ENCODE measurements around the gene VWF. TPM values are rescaled to one million over a fixed set of nuclear protein-coding genes. Genes with fewer than 3 reads are reported as not detected.

The VWF gene
- total RNA-seq, 1 donor from 2014 or later: not detected

DNA sequence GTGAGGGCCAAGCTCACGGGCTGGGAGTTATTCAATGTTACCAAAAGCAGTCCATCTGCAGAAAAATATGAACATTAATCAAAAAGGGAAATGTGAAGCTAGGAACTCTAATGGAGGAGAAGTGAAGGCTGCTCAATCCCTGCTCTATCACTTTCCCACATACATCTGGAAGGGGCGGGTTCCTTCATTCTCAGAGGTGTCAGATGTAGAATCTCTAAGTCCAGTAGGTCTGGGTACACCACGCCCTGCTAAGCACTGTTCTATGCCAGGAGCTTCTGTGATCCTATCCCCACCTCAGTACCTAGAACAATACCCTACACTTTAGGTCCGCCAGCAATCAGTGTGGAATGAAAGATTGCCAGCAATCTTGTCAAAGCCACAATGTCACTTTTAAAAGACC is 142.4 kb downstream of the VWF start:
- Mint-ChIP-seq H3K4me1 (ENCODE audit: low read depth) (no peaks in the 10 kb centered on the region), H3K27me3 (ENCODE audit: insufficient read depth) (peaks cover 2% of the 10 kb centered on the region), H3K27ac (no peak overlapping the region), H3K9me3 (no peaks in the 10 kb centered on the region), H3K36me3 (ENCODE audit: low read depth) (no peaks in the 10 kb centered on the region), H3K4me3 (no peak overlapping the region)
- intact Hi-C loops (cut with micrococcal nuclease): loop anchor here (10.0 kb wide), 1 partner anchor 213 kb away; no protein-coding TSS in a partner anchor
- DNase-seq (ENCODE audit: low spot score): no peak

GRCh38 chr12:5977556-5977955 is 146.9 kb downstream of the VWF start:
- Mint-ChIP-seq H3K9me3 (no peaks in the 10 kb centered on the region), H3K4me3 (no peak overlapping the region), H3K27me3 (ENCODE audit: insufficient read depth) (peaks cover 2% of the 10 kb centered on the region), H3K36me3 (ENCODE audit: low read depth) (no peaks in the 10 kb centered on the region), H3K27ac (no peak overlapping the region), H3K4me1 (ENCODE audit: low read depth) (no peaks in the 10 kb centered on the region)
- intact Hi-C loops (cut with micrococcal nuclease): no loop called here
- DNase-seq (ENCODE audit: low spot score): no peak

- DNase-seq (ENCODE audit: low spot score): no peak
- H3K9me3 Mint-ChIP-seq: no peaks in the 10 kb centered on the region
- no peaks in the 10 kb centered on the region for H3K4me1 Mint-ChIP-seq (ENCODE audit: low read depth)
- peaks cover 5% of the 10 kb centered on the region for H3K27me3 Mint-ChIP-seq (ENCODE audit: insufficient read depth)
- no peak overlapping the region for H3K27ac Mint-ChIP-seq
- no peaks in the 10 kb centered on the region for H3K36me3 Mint-ChIP-seq (ENCODE audit: low read depth)
- no peak overlapping the region for H3K4me3 Mint-ChIP-seq
- intact Hi-C loops (cut with micrococcal nuclease): no loop called here
Measured at GRCh38 chr12:5976711-5977110, 147.8 kb downstream of the VWF start.

DNA sequence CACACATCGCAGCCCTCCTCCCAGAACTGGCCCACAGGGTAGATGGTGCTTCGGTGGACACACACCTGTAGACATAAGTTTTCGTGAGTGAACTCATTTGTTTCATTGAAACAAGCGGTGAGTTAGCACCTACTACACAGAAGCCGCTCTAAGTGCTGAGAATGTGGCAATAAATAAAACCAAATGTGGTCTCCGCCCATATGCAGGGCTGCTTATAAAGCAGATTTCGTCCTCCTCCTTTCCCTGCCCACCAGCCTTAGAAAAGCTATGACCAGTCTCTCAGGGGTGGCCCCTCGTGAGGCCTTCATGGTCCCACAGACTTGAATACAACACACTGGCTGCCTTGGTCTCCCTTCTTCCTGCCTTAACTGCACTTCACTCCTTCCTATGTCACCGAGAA is 148.3 kb downstream of the VWF start:
- H3K27me3 Mint-ChIP-seq (ENCODE audit: insufficient read depth): peaks cover 7% of the 10 kb centered on the region
- intact Hi-C loops (cut with micrococcal nuclease): no loop called here

DNA sequence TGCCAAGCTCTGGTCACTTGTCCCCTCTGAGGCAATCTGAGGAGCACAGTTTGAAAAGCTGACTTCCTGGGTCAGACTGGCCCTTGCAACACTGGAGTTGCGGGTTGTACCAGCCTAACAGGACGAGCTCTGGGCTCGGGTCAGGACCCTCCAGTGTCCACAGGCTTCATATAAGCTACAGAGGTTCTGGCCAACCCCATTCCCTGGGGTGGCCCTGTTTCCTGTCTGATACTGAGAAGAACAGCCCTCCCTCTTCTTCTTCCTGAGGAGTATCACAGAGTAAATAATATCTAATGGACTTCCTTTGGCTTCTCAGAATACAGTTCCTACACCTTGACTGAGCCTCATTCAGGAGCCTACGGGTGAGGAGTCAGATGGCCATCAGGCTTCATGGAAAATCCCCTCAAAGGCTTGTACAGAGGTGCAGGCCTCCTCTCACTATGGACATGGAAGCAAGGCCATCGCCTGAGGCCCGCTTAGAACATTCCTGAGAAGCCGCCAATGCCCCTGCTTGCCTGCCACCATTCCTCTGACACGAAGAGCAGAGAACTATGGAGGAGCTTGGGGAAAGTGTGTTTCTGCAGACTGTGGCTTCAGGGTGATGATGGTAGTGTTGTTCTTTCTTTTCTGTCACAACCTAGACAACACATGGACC is 150.9 kb downstream of the VWF start:
- H3K36me3 Mint-ChIP-seq (ENCODE audit: low read depth): no peaks in the 10 kb centered on the region
- no peaks in the 10 kb centered on the region for H3K4me1 Mint-ChIP-seq (ENCODE audit: low read depth)
- intact Hi-C loops (cut with micrococcal nuclease): no loop called here
- H3K9me3 Mint-ChIP-seq: no peaks in the 10 kb centered on the region
- no peak overlapping the region for H3K27ac Mint-ChIP-seq
- no peak overlapping the region for H3K4me3 Mint-ChIP-seq
- DNase-seq (ENCODE audit: low spot score): no peak
- H3K27me3 Mint-ChIP-seq (ENCODE audit: insufficient read depth): peaks cover 5% of the 10 kb centered on the region

More for the DNA sequence above, 148.3 kb downstream of the VWF start:
- Mint-ChIP-seq H3K27ac (no peak overlapping the region), H3K36me3 (ENCODE audit: low read depth) (no peaks in the 10 kb centered on the region), H3K9me3 (no peaks in the 10 kb centered on the region), H3K4me1 (ENCODE audit: low read depth) (no peaks in the 10 kb centered on the region), H3K4me3 (no peak overlapping the region)
- DNase-seq (ENCODE audit: low spot score): no peak

DNA sequence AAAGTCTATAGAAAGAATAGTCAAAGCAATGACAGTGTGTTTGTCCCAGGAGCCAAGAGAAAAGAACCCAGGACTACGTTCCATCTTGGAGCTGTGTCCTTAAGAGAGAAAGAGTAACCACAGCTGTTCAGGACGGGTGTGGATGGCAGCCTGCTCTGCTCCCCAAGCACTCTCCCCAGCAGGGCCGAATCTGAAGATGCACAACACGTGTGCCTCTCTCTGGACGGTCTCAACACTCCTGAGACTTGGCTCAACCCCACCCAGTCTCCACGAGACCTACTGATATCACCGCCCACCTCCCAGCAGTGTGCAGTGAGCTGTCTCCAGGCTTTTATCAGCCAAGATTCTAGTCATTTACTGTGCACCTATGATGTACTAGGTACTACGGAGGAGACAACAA is 152.1 kb downstream of the VWF start:
- H3K4me3 Mint-ChIP-seq: no peak overlapping the region
- peaks cover 5% of the 10 kb centered on the region for H3K27me3 Mint-ChIP-seq (ENCODE audit: insufficient read depth)
- no peak overlapping the region for H3K27ac Mint-ChIP-seq
- no peaks in the 10 kb centered on the region for H3K36me3 Mint-ChIP-seq (ENCODE audit: low read depth)
- no peaks in the 10 kb centered on the region for H3K9me3 Mint-ChIP-seq
- no peak for DNase-seq (ENCODE audit: low spot score)
- no peaks in the 10 kb centered on the region for H3K4me1 Mint-ChIP-seq (ENCODE audit: low read depth)
- intact Hi-C loops (cut with micrococcal nuclease): no loop called here

GRCh38 chr12:5971194-5971850 is 153.1 kb downstream of the VWF start:
- Mint-ChIP-seq H3K27me3 (ENCODE audit: insufficient read depth) (peaks cover 5% of the 10 kb centered on the region), H3K4me1 (ENCODE audit: low read depth) (no peaks in the 10 kb centered on the region), H3K4me3 (no peak overlapping the region), H3K27ac (no peak overlapping the region), H3K9me3 (no peaks in the 10 kb centered on the region), H3K36me3 (ENCODE audit: low read depth) (no peaks in the 10 kb centered on the region)
- intact Hi-C loops (cut with micrococcal nuclease): no loop called here
- DNase-seq (ENCODE audit: low spot score): no peak

DNA sequence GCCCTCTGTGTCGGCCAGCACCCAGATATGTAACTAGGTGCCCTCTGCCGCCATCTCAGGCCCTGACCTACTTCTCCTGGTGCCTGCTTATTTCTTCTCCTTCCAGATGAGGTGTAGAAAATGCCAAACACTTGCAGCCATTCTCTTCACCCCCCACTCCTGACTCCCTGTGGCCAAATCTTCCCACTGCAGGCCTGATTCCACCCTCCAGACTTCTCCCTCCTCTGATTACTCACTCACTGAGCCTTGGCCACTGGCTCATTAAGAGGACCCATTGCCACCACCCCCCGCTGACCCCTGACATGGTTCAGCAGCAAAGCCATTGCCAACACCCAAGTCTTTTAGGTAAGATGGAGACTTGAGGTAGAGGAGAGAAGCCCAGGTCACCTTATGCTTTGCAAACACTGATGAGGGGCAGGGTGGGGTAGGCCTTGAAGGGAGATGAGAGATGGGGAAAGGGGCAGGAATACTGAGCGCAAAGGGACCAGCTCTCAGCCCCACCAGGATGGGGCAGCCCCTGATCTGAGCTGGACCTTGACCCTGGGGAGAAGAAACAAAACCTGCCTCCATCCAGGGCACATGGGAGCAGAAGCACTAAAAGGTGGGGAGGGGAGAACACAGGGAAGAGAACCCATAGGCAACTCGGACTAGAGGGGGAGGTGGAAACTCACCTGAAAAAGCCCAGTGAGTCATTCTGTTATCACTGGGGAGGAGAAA is 154.3 kb downstream of the VWF start:
- intact Hi-C loops (cut with micrococcal nuclease): no loop called here
- H3K27ac Mint-ChIP-seq: no peak overlapping the region
- H3K4me3 Mint-ChIP-seq: no peak overlapping the region
- no peak for DNase-seq (ENCODE audit: low spot score)
- no peaks in the 10 kb centered on the region for H3K4me1 Mint-ChIP-seq (ENCODE audit: low read depth)
- H3K36me3 Mint-ChIP-seq (ENCODE audit: low read depth): no peaks in the 10 kb centered on the region
- peaks cover 5% of the 10 kb centered on the region for H3K27me3 Mint-ChIP-seq (ENCODE audit: insufficient read depth)
- H3K9me3 Mint-ChIP-seq: no peaks in the 10 kb centered on the region

GRCh38 chr12:5969156-5969973 is 155.1 kb downstream of the VWF start:
- peaks cover 5% of the 10 kb centered on the region for H3K27me3 Mint-ChIP-seq (ENCODE audit: insufficient read depth)
- intact Hi-C loops (cut with micrococcal nuclease): no loop called here
- H3K4me3 Mint-ChIP-seq: no peak overlapping the region
- no peaks in the 10 kb centered on the region for H3K36me3 Mint-ChIP-seq (ENCODE audit: low read depth)
- DNase-seq (ENCODE audit: low spot score): no peak
- no peaks in the 10 kb centered on the region for H3K9me3 Mint-ChIP-seq
- H3K27ac Mint-ChIP-seq: no peak overlapping the region
- H3K4me1 Mint-ChIP-seq (ENCODE audit: low read depth): no peaks in the 10 kb centered on the region

DNA sequence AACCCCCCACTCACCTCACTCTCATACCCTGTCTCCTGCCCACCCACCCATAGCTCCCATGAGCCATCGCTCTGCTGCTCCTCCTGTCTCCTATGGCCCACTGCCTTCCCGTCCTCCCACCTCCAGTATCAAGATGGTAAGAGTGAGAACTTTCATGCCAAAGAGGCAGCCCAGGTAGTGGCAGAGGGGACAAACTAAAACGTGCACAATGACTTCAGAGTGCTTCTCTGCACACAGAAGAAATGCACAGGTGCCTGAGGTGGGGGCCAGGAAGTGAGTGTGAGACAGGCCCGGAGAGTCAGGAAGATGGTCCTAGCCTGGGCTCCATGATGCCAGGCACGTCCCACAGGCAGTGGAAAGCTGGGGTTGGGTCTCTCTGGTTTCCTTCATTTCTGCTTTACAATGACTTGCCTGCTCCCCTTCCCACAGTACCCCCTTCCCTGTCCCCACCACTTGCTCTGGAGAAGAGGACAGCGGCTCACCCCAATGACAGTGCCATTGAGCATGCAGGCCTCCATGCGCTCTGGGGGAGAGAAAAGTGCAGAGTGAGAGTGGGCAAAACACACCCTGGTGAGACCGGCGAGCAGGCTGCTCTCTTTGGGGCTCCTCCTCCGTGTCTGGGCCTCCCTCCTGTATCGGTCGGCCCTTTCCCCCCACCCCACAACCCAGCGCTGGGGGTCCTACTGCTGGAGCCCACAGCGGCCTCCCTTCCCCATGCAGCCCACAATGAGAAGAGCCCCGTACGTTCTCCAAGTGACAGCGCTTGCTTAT is 156.6 kb downstream of the VWF start:
- DNase-seq (ENCODE audit: low spot score): no peak
- Mint-ChIP-seq H3K4me1 (ENCODE audit: low read depth) (no peaks in the 10 kb centered on the region), H3K36me3 (ENCODE audit: low read depth) (no peaks in the 10 kb centered on the region), H3K27me3 (ENCODE audit: insufficient read depth) (peaks cover 5% of the 10 kb centered on the region), H3K27ac (no peak overlapping the region), H3K4me3 (no peak overlapping the region), H3K9me3 (no peaks in the 10 kb centered on the region)
- intact Hi-C loops (cut with micrococcal nuclease): no loop called here

GRCh38 chr12:5966486-5967095 is 157.9 kb downstream of the VWF start:
- Mint-ChIP-seq H3K4me1 (ENCODE audit: low read depth) (no peaks in the 10 kb centered on the region), H3K27me3 (ENCODE audit: insufficient read depth) (peaks cover 1% of the 10 kb centered on the region), H3K9me3 (no peaks in the 10 kb centered on the region), H3K4me3 (no peak overlapping the region), H3K36me3 (ENCODE audit: low read depth) (no peaks in the 10 kb centered on the region), H3K27ac (no peak overlapping the region)
- DNase-seq (ENCODE audit: low spot score): no peak
- intact Hi-C loops (cut with micrococcal nuclease): loop anchor here (1.0 kb wide), 2 partner anchors 74 to 319 kb away; no protein-coding TSS in a partner anchor

GRCh38 chr12:5965950-5966383 is 158.5 kb downstream of the VWF start:
- H3K4me3 Mint-ChIP-seq: no peak overlapping the region
- no peak overlapping the region for H3K27ac Mint-ChIP-seq
- H3K9me3 Mint-ChIP-seq: no peaks in the 10 kb centered on the region
- H3K27me3 Mint-ChIP-seq (ENCODE audit: insufficient read depth): no peaks in the 10 kb centered on the region
- no peaks in the 10 kb centered on the region for H3K36me3 Mint-ChIP-seq (ENCODE audit: low read depth)
- peak; percentile 11 for DNase-seq (ENCODE audit: low spot score)
- no peaks in the 10 kb centered on the region for H3K4me1 Mint-ChIP-seq (ENCODE audit: low read depth)
- intact Hi-C loops (cut with micrococcal nuclease): loop anchor here (1.0 kb wide), 2 partner anchors 74 to 319 kb away; no protein-coding TSS in a partner anchor

All from activated T-helper 1 cell treated with anti-CD3 and anti-CD28 coated beads, Interleukin-12 subunit alpha, Interleukin-12 subunit beta, Interleukin-2, Interleukin-4 antibody, amounts not matched to agents 30 ng/mL and 10 ng/mL and 1 ng/mL, durations not matched to agents 14 hours and 24 hours and 36 hours (primary cell).